OCI-LY3 (cell line): ENCODE data around the gene SPP1.

Experiments
- EZH2phosphoT487 ChIP-seq: fragments of 200-600 bp; shearing (Covaris generic); IDR thresholded peaks from 2 replicates; pipeline ENCODE4 v1.6.1; 2018; ENCODE audit warnings: antibody characterized with exemption, mixed run types, low read depth
- TF ChIP-seq, protein P1 (sequence below): fragments of 200-600, 300-600 bp; sonication (generic); IDR thresholded peaks from 2 replicates; pipeline ENCODE4 v1.5.1; 2014; ENCODE audit warnings: antibody characterized with exemption, low read length, low read depth

DNA sequence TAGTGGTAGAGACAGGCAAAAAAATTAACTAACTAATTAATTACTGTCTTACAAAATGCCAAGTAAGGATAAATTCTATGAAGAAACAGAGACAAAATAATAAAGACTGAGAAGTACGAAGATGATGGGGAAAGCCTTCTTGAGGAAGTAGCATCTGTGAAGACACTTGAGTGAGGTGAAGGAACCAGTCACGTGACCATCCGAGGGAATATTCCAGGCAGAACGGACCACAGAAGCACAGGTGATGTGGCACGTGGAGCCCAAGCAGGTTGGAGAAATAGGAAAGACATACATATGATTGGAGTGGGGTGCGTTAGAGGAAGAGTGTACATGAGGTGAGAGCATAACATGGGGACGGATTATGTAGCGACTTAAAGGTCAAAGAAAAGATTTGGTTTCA lies 30.5 kb upstream of the SPP1 start:
- TF ChIP-seq, protein P1, sequence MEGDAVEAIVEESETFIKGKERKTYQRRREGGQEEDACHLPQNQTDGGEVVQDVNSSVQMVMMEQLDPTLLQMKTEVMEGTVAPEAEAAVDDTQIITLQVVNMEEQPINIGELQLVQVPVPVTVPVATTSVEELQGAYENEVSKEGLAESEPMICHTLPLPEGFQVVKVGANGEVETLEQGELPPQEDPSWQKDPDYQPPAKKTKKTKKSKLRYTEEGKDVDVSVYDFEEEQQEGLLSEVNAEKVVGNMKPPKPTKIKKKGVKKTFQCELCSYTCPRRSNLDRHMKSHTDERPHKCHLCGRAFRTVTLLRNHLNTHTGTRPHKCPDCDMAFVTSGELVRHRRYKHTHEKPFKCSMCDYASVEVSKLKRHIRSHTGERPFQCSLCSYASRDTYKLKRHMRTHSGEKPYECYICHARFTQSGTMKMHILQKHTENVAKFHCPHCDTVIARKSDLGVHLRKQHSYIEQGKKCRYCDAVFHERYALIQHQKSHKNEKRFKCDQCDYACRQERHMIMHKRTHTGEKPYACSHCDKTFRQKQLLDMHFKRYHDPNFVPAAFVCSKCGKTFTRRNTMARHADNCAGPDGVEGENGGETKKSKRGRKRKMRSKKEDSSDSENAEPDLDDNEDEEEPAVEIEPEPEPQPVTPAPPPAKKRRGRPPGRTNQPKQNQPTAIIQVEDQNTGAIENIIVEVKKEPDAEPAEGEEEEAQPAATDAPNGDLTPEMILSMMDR: no peak
- TF ChIP-seq EZH2phosphoT487: no peak
